HG02571 (cell line): ENCODE measurements around the gene ZBED4.
"Not testable (repeated sequence)": the region's sequence is repeated elsewhere in the genome, so short reads cannot be mapped to it uniquely, and the experiment has no call there.

ENCODE experiments used
- ATAC-seq: cut with Tn5 transposase; IDR thresholded peaks from one replicate; pipeline ENCODE4 v1.9.1; 2021; ENCODE audit warnings: mild to moderate bottlenecking, moderate library complexity; ENCODE audit not compliant: unreplicated experiment

The ZBED4 gene

DNA sequence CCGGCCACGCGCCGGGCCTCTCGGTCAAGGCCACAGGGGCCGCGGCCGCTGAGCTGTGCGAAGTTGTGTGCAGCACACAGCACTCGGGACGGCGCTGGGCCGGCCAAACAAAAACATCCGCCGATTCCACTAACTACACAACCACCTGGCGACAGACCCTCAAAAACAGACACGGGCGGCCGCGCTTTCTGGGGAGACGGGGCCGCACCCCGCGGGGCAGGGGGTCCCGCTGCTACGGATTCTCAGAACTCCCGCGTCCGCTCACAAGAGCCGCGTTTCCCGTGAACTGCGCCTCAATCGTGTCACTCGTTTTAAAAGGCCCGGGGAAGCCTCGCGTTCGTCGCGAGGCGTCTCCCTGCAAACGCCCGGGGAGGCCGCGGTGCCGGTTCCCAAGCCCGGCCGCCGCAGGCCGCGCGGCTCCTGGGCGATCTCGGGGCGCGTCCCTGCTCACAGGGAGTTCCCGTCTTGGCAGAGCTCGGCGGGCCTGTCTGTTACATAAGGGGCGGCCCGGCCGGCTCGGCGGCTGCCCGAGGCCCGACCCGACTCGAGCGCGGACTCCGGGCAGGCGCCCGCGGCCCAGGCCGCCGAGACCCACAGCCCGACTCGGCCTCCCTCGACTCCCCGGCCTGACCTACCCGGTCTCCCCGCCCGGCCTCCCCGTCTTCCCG is 26.9 kb upstream of the ZBED4 start:
- no peak for ATAC-seq

DNA sequence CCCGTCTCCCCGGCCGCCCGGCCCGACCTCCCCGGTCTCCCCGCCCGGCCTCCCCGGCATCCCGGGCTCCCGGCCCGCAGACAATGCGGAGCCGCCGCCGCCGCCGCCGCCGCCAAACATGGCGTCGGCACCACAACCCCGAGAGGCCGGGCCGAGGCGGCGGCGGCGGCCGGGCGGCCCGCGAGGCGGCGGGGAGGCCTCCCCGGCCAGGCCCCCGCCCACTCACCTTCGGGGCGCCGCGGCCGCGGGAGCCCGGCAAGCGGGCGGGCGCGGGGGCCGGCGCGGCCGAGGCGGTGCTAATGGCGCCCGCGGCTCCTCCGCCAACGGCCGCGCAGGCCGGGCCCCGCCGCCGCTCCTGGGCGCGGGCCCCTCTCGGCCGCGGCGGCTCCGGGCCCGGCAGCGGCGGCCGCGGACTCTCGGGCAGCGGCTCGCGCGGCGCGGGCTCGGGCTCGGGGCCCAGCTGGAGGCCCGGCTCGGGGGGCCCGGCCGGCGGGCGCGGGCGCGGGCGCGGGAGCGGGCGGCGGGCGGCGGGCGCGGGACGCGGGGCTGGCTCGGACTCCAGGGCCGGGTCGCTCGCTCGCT is 26.3 kb upstream of the ZBED4 start:
- ATAC-seq = no peak

DNA sequence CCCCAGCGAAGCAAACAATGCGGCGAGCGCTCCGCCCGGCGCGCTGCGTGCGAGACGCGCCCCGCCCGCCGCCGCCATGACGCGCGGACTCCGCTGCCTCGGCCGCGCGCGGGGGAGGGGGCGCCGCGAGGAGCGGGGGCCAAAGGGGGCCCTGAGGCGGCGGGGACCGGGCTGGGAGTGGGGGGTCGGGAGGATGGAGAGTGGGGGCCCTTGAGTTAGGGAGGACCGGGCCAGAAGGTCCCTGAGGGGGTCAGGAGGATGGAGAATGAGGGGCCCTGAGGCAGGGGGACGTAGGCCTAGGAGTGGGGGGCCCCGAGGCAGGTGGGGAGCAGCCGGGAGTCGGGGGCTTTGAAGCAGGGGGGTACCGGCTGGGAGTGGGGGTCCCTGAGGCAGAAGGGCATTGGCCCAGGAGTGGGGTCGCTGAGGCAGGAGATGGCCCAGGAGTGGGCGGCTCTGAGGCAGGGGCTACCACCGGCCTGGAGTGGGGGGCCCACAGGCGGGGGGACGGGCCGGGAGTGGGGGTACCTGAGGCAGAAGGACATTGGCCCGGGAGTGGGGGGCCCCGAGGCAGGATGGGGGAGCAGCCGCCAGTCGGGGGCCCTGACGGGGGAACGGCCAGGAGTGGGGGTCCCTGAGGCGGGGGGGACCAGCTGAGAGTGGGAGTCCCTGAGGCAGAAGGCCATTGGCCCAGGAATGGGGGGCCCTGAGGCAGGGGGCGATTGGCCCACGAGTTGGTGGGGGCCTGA is 25.6 kb upstream of the ZBED4 start, which contains the start of gene BRD1:
TSS of gene BRD1 (minus strand) at position 21 of the 746 bp plus-strand sequence. CDS start 3,556 bp downstream, outside the sequence.
- ATAC-seq = no peak

DNA sequence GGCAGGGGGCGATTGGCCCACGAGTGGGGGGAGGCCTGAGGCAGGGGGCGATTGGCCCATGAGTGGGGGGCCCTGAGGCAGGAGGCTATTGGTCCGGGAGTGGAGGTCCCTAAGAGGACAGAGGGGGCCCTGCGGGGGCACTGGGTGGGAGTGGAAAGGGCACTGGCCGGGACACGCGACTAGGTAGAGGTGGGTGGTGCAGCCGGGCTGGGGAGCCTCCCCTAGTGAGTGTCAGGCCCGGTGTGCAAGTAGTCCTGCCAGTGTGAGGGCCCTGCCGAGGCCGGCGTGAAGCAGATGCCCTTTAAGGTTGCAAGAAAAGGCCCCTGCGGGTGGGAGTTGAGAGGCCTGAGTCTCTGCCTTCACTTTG is 25.1 kb upstream of the ZBED4 start:
- no peak for ATAC-seq

DNA sequence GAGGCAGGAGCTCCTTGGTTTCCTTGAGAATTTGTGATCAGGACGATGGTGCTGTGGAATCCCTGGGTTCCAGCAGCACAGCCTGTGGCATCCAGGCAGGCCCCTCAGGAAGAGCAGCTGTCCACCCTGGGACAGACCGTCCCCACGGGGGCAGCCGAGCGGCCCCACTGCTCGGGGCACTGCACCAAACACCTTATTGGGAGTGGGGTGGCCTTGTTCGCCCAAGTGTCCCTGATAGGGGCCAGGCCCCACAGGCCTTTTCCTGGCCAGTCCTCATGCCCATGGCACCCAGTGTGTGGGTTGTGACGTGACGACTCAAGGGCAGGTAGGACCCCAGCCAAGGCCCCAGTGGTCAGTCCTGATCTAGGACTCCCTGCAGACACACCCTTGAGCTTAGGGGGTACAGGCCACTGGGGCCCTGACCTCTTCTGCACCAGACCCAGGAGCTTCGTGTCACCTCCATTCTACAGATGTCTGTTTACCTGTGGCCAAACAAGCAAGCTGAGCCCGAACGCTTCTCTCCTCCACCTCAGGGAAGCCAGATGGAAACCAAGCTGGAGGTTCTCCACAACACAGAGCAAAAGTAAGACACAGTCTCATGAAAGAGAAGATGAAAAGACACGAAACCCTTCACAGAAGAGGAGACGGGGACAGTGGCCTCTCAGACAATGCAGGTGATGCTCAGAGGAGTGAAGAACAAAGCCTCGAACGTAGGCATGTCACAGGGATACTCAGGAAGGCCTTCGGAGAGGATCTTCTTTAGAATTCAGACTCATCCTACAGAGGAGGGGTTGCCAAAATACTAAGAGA is 24.4 kb upstream of the ZBED4 start:
- no peak for ATAC-seq

DNA sequence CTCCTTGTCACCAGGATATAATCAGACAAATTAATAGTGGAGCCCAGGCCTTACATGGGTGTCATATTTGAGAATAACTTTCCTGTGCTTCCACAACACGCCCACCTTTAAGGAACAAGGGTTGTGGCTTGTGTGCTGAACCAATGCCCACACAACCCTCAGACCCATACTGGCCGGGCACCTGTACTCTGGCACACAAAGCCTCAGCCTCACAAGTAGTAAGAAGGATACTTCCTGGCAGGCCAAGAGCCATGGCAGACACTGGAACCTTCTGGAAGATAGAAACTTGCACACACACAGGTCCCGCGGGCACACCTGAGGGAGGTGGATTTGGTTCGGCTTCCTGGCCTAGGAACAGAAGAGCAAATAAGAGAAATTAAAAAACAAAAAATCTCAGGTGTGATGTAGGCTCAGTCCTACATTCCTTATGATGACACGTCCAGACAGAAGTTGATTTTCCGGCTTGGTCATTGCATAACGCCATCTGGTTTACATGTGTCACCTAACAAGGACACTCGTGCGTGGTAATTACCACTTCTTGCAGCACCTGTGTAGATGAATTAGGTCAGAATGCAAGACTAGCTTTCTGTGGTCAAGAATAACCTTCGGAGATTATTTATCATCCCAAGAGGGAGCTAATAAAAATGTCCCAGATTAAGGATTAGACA is 20.2 kb upstream of the ZBED4 start:
- no peak for ATAC-seq

DNA sequence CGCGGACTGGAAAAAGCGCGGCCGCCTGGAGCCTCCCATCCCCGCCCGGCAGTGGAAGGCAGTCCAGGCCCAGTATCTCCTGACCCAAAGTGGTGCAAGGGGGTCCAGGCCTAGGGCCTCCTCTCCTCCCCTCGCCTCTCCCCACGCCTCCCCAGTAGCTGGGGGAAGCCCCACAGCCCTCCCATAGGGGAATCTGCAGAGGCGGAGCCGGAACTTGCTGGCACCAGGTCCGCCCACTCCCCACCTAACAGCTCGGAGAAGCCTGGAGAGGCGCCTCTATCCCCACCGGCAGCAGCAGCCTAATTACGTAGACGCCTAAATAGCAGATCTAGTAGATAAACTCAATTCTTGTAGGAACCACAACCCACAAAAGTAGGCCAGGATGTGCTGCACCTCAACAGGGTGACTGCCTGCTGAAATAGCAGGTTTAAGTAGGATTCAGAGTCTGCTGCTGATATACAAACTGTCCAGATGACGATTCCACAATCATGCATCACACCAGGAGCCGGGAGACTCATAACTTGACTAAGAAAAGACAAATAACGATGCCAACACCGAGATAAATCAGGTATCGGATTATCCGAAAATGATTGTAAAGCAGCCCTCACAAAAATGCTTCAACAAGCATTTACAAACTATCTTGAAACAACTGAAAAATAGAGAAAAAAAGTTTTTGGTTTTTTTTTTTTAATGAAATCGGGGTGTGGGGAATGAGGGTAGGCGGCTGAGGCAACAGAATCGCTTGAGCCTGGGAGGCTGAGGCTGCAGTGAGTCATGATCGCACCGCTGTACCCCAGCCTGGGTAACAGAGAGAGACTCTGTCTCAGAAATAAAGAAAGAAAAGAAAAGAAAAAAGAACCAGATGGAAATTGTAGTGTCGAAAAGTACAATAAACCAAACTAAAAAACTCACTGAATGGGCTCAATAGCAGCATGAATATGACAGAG is 14.6 kb upstream of the ZBED4 start:
- no peak for ATAC-seq

DNA sequence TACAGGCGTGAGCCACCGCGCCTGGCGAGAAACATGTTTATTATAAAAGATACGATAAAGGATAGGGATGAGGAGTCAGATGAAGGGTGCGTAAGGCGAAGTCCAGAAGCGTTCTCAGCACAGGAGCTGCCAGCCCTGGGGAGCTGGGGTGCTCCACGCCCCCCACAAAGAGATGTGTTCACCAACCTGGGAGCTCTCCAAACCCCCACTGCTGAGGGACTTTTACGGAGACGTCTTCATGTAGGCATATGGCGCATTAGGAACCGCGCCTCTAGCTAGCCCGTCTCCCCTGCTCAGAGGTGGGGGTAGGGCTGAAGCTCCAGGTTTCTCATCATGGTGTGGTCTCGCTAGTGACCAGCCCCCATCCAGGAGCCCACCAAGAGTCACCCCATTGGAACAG is 8.4 kb upstream of the ZBED4 start:
- ATAC-seq = no peak

DNA sequence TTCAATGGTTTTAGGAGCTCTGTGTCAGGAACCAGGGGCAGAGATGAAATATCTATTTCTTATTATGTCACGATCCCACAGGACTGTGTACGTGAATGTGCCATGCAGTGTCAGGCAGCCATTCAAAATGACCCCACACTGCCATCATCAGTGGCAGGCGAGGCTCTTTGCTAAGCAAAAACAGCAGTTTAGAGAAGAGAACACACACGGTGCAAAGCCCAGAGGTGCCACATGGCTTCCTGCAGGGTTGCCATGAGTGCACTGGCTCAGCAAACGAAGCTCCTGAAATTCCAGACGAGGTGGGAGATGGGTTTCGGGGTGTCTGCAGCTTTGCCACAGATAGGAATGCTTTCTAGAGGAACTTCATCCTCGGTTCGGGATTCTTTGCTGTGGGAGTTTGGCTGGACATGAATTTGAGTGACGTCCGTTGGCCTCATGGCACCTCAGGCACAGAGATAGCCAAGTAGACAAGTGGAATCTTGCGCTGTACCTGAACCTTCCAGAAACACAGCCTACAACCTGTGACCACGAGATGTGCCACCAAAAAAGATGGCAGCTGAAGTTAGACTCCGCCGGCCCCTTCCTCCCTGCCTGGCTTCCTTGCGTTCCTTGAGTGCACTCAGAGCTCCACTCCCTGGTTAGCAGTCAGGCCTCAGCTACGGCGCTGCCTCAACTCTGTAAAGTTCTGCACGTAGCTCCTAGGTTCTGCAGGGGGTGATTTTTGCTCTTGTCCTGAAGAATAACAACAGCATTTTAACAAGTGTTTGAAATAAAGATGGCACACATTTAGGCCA is 7.8 kb upstream of the ZBED4 start:
- ATAC-seq = no peak

DNA sequence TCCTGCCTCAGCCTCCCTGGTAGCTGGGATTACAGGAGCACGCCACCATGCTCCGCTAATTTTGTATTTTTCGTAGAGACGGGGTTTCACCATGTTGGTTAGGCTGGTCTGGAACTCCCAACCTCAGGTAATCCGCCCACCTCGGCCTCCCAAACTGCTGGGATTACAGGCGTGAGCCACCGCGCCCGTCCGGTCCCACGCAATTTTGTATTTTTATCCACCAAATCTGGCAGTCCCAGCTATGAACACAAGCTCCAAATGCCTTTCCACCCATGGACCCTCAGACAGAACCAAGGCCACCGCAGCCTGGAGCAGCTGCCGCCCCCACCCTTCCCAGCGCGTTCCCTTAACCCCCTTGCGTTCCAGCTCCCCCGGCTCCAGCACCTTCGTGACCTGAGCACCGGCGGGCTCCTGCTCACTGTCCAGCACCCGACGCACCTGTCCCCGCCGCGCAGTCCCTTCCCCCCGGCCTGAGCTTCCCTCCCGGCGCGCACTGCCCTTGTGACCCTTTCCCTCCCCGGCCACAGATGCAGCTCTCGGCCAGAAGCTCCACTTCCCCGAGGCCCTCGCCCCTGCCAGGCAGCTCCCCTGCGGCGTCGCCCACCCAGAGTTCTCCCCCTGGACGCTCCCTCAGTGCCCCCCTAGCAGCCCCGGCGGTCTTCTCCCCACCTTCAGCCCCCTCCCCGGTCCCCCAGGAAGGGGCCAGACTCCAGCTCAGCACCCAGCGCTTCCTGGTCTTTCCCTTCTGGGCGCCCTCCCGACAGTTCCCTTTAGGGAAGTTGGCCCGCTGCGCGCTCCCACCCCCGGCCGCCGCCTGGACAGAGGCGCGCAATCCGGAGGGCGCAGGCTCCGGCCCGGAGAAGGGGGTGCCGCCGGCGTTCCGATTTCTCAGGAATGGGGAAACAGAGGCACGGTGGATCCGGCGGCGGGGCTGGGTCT is 5.6 kb upstream of the ZBED4 start:
- no peak for ATAC-seq

DNA sequence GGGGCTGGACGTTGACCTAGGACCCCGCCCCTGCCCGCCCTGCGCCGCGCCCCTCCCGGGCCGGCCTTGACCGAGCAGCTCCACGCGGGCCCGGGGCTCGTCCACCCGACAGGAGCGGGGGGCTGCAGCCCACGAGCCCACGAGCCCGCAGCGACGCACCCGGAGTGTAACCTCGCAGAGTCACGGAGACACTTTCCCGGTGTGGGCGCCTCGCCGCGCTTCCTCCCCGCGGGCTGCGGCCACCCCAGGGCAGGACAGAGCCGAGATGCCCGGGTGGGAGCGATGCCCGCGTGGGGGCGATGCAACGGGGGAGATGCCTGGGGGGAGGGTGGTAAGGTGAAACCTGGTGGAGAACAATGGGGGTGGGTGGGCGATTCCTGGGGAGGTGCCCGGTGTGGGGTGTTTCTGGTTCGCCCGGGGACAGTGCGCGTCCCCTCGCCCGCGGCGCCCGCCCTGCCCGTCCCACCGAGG is 4.9 kb upstream of the ZBED4 start:
- no peak for ATAC-seq

DNA sequence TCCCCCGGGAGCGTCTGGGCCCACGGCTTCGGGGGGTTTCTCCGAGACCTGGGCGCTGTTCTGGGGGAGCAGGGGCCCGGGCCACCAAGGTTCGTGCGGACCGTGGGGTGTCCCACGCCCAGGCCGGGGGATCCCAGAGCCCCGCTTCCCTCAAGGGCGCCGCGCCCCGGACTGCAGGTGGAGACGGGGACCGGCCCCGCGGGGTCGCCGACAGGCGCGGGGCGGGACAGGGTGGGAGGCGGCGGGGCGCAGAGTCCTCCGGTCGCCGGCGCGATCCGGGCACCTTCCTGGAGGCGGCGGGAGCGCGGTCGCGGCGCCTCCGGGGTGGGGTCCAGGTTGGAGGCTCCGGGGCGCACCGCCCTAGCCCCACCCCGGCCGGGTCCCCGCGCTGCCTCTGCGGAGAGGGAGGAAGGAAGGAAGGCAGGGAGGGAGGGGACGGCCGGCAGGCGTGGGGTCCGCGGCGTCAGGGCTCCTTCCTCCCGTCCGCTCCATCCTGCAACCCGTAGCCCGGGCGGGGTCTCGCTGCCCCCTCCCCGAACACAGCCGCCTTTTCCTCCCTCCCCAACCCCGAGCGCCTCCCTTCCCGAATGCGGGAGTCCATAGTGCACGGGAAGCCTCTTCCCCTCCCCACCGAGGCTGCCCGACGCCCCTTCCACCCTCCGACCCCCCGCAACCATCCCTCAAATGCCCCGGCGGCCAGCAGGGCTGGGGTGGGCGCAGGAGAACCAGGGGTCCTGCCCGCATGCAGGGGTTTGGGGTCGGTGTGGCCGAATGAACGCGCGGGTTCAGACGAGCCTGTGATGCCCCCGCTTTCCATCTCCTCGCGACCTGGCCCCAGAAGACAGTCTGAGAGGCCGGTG is 4.3 kb upstream of the ZBED4 start:
- no peak for ATAC-seq

DNA sequence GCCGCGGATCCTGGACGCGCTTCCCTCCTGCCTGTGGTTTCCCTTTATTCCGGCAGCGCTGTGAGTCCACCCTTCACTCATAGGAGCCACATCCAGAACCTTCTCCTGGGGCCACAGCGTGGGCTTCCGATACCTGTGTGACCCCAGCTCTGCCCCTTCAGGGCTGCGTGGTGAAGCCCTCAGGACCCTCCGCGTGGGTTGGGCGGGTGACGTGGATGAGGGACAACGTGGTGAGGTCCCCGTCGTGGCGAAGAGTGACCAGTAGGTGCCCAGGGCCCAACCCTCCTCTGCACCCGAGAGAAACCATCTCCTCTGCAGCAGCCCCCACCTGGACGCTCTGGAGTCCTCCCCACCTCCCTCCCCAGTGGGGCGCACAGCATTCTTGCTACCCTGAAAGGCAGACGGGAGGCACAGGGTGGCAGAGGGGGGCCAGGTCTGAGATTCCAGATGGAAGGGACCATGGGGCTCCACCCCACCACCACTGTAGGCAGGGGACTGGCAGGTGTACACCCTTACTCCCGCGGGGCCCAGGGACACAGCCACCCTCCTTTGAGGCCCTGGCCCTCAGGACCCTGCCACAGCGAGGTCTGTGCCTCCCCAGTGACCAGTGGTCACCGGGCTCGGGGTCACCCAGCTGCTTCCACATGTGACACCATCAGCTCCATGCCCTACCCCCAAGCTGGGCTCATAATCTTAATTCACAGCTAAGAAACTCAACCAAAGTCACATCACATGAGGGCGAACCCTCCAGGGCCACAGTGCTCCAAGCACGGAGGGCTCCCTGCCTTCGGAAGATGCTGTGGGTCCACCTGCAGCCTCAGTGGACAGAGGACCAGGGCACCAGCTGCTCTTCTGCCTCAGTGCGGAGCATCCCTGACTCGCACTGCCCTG is 3.4 kb upstream of the ZBED4 start:
- ATAC-seq = no peak

DNA sequence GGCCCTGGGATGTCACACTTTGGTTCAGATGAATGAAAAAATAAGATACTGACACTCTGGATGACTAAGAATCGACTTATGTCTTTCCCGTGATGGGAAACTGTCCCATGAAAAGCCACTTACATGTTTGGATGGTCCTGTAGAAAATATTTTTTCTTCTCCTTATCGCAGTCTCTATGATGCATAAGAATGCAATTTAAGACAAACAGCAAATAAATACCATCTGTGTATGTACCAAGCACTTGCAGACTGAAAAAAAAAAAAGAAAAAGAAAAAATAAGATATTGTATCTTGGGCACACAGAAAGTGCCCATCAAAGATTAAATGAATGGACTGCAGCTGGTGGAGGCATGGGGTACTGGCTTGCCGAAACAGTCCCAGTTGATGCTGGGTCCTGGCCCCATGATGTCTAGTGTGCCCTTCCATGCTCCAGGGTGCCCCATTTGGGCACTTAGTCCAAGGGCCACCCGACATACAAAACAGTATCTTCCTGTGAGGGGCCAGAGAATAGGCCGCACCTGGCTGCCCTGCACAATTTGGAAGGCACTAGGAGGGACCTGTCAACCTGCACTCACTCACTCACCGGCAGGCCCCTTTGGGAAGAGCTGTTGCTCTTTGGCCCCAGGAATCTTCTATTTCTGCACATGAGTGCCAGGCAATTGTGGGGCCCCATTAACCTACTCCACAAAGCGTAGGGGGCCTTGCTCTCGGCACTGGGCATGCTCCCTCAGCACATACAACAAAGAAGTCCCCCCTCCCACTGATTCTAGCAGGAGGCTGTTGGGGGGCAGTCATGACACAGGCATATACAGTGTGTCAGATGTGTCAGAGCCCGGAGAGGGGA is 2.5 kb upstream of the ZBED4 start:
- ATAC-seq = no peak

DNA sequence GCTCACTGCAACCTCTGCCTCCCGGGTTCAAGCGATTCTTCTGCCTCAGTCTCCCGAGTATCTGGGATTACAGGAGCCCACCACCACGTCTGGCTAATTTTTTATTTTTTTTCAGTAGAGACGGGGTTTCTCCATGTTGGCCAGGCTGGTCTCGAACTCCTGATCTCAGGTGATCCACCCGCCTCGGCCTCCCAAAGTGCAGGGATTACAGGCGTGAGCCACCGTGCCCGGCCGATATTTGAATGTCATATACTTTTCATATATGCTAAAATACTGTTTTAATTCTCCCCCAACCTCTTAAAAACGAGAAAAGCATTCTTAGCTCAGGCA is 1.1 kb upstream of the ZBED4 start:
- not testable (repeated sequence) for ATAC-seq
